Ascending aorta (tissue), 2 donors: Measurements from ENCODE around the gene PLA2G4D. TPM values are rescaled to one million over a fixed set of nuclear protein-coding genes. Genes with fewer than 3 reads are reported as not detected.

Experiments used
- DNase-seq, 2 donors: peaks; one replicate each; pipeline ENCODE4 v3.0.0-alpha.2; 2019; ENCODE audit warnings: low spot score in 2 of 2
- H3K27ac ChIP-seq, 2 donors: fragments of 200-600 bp; sonication (generic); one replicate each; pipeline ENCODE4 v1.5.1; 2016 to 2017; ENCODE audit warnings: mild to moderate bottlenecking in 1 of 2
- H3K27me3 ChIP-seq: fragments of 200-600 bp; sonication (generic); one replicate; pipeline ENCODE4 v1.5.1; 2017
- H3K36me3 ChIP-seq, 2 donors: fragments of 200-600 bp; sonication (generic); one replicate each; pipeline ENCODE4 v1.5.1; 2016
- H3K4me1 ChIP-seq, 2 donors: fragments of 200-600 bp; sonication (generic); one replicate each; pipeline ENCODE4 v1.5.1; 2016 to 2017; ENCODE audit warnings: mild to moderate bottlenecking in 1 of 2
- H3K4me3 ChIP-seq, 2 donors: fragments of 200-600 bp; sonication (generic); one replicate each; pipeline ENCODE4 v1.5.1; 2016 to 2017; ENCODE audit warnings: mild to moderate bottlenecking in 1 of 2
- H3K9me3 ChIP-seq, 2 donors: fragments of 200-600 bp; sonication (generic); one replicate each; pipeline ENCODE4 v1.5.1; 2016
- intact Hi-C: fragments of 100-400 bp; cut with DNase I; formaldehyde crosslinking; loops from one replicate; pipeline ENCODE4 v1.15.1; 2023
- total RNA-seq: library from RNA; depleted of rRNA; stranded (reverse); fragments of >200 nt; gene quantifications from one replicate; pipeline ENCODE4 v1.1.0, GENCODE V29; 2016
- TF ChIP-seq, protein P1 (sequence below), 3 experiments: fragments of 200-600 bp in 2 of 3; fragments of 450-650 bp in 1 of 3; sonication (generic) in 2 of 3; IDR thresholded peaks; one replicate each; pipeline ENCODE4 v1.5.1; 2016 to 2019; ENCODE audit warnings: antibody characterized with exemption in 3 of 3, mild to moderate bottlenecking in 1 of 3, moderate library complexity in 1 of 3

The PLA2G4D gene
- total RNA-seq, 1 donor from 2014 or later, result not detected

DNA sequence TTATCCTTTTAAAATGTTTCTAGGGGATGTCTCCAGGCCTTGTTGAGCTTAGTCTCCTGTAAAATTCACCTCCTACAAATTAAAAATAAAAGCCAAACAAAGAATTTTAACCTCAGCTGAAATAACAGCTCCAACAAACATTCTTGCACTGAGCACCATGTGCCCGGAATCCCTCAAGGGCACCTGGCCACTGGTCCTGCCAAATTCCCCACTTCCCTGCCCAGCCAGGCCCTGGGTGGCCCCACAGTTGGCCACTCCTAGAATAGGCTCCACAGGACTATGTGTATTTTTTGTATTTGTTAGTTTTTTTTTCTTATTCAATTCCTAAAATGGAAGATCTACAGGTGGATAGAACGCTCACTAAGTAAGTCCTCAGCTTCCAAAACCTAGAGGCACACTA is 40.4 kb downstream of the PLA2G4D start:
- peak in 1 of 2 donors; percentile 35 for DNase-seq
- Histone ChIP-seq H3K4me3 (no peak overlapping the region), H3K9me3 (no peaks in the 10 kb centered on the region), H3K27ac (no peak overlapping the region), H3K4me1 (no peaks in the 10 kb centered on the region), H3K36me3 (no peaks in the 10 kb centered on the region), H3K27me3 (no peaks in the 10 kb centered on the region)
- intact Hi-C loops, result no loop called here
- TF ChIP-seq, protein P1, sequence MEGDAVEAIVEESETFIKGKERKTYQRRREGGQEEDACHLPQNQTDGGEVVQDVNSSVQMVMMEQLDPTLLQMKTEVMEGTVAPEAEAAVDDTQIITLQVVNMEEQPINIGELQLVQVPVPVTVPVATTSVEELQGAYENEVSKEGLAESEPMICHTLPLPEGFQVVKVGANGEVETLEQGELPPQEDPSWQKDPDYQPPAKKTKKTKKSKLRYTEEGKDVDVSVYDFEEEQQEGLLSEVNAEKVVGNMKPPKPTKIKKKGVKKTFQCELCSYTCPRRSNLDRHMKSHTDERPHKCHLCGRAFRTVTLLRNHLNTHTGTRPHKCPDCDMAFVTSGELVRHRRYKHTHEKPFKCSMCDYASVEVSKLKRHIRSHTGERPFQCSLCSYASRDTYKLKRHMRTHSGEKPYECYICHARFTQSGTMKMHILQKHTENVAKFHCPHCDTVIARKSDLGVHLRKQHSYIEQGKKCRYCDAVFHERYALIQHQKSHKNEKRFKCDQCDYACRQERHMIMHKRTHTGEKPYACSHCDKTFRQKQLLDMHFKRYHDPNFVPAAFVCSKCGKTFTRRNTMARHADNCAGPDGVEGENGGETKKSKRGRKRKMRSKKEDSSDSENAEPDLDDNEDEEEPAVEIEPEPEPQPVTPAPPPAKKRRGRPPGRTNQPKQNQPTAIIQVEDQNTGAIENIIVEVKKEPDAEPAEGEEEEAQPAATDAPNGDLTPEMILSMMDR (IDR thresholded peaks at IDR 0.05), result no peak

DNA sequence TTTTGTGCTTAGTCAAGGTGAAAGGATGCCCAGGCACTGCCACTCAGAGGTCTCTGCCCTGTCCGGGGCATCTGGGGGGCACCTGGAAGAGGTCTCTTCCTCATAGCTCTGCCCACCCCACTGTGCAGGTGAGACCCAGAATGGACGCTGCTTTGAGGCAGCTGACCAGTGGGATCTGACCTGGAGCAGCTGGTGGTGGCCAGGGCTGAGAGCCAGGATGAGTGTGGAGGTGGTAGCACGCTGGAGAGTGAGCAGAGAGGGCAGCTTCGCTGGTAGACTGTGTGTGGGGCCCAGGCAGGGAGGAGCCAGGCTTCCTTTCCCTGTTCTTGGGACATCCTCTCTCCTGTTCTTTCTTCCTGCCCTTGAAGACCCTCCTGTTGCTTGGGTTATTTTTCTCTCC is 41.4 kb downstream of the PLA2G4D start:
- H3K9me3 ChIP-seq, result no peaks in the 10 kb centered on the region
- intact Hi-C loops, result no loop called here
- H3K36me3 ChIP-seq, result no peaks in the 10 kb centered on the region
- H3K4me1 ChIP-seq, result no peaks in the 10 kb centered on the region
- peak in 1 of 2 donors; percentile 48 for DNase-seq
- TF ChIP-seq, protein P1 (IDR thresholded peaks at IDR 0.05), result no peak
- no peaks in the 10 kb centered on the region for H3K27me3 ChIP-seq
- H3K4me3 ChIP-seq, result no peak overlapping the region
- no peak overlapping the region for H3K27ac ChIP-seq

DNA sequence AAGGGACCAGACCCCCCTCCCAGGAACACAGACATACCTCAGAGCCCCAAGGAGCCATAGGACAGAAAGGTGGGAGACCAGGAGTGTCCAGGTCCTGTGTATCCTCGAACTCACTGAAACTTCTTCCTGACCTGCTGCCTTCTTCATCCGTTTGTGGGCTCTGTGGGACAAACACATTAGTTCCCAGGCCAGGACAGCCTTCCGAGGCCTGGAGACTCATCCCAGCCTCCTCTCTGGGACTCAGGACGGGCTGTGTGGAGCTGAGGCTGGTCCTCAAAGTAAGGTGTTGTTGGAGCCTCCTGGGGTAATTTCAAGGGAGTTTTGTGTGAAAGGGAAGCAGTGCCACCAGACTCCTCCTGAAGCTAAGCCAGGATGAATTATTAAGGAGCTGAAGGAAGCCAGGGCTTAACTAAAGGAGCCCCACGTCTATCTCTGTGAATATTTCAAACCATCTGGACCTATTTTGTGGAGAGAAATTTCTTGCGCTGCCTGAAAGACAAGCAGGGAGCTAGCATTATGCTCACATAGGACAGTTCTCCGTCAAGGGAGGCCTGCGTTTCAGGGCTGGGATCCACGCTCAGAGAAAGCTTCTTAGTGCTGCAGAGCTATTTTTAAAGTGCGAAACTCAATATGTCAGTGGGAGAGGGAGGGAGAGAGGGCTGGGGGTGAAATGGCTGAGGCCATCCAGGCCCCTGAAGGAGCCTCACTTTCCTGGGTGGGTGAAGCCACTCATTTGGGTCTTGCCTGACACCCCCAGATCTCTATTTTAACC is 43.7 kb downstream of the PLA2G4D start:
- Histone ChIP-seq H3K27me3 (no peaks in the 10 kb centered on the region), H3K4me3 (no peak overlapping the region), H3K36me3 (no peaks in the 10 kb centered on the region), H3K9me3 (no peaks in the 10 kb centered on the region), H3K4me1 (no peaks in the 10 kb centered on the region), H3K27ac (no peak overlapping the region)
- TF ChIP-seq, protein P1 (IDR thresholded peaks at IDR 0.05), result no peak
- intact Hi-C loops, result no loop called here
- DNase-seq, result peak in 1 of 2 donors; percentile 41

DNA sequence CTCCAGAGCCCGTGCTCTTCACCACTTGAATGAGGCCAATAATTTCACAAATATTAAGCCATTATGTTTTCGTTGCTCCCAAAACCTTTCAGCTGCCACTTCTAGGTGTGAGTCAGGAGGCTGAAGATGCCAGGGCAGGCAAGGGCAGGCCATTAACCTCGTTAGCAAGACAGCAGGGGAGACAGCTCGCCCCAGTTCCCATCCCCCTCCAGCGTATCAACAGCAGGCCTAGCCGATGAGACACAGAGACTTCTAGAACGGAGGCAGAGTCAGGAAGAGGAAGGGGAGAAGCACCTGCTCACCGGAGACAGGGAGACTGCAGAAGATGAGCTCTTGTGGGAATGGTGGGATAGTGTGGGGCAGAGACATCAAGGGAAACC is 45.6 kb downstream of the PLA2G4D start:
- intact Hi-C loops, result no loop called here
- TF ChIP-seq, protein P1 (IDR thresholded peaks at IDR 0.05), result no peak
- no peaks in the 10 kb centered on the region for H3K36me3 ChIP-seq
- H3K27ac ChIP-seq, result no peak overlapping the region
- no peaks in the 10 kb centered on the region for H3K27me3 ChIP-seq
- H3K9me3 ChIP-seq, result no peaks in the 10 kb centered on the region
- H3K4me3 ChIP-seq, result no peak overlapping the region
- H3K4me1 ChIP-seq, result no peaks in the 10 kb centered on the region
- peak in 1 of 2 donors; percentile 48 for DNase-seq

DNA sequence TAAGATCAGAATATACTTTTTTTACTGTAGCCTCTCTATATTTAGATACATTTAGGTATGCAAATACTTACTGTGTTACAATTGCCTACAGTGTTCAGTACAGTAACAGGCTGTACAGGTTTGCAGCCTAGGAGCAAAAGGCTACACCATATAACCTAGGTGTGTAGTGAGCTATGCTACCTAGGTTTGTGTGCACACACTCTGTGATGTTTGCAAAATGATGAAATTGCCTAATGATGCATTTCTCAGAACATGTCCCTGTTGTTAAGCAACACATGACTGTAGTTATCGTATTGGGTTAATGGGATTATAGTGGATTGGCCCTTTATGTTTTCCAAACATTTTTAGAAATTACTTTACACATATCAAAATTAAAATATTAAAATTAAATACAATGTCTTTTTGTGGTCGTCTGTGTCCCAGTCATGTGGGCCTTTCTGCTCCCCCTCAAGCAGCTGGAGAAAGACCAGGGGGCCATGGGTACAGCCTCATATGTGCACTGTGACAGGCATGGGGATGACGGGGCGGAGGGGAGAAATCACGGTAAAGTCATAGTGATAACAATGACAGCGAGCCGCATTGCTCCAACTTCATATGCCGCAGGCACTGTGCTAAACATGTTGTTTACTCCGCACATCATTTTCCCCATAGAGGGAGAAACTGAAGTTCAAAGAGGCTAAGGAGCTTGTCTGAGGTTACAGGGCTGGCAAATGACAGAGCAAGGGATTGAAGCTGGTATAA is 46.1 kb downstream of the PLA2G4D start:
- H3K27me3 ChIP-seq, result no peaks in the 10 kb centered on the region
- H3K9me3 ChIP-seq, result no peaks in the 10 kb centered on the region
- peak in 1 of 2 donors; percentile 22 for DNase-seq
- TF ChIP-seq, protein P1 (IDR thresholded peaks at IDR 0.05), result no peak
- H3K4me3 ChIP-seq, result no peak overlapping the region
- no peaks in the 10 kb centered on the region for H3K36me3 ChIP-seq
- intact Hi-C loops, result no loop called here
- no peaks in the 10 kb centered on the region for H3K4me1 ChIP-seq
- H3K27ac ChIP-seq, result no peak overlapping the region
